ENCODE measurements around the gene TMEM14A.

Gene TMEM14A

GRCh38 chr6:52736145-52736544, 65.2 kb downstream of the TMEM14A start:
- DNase-seq (ENCODE audit: low spot score): no peak
